Epidermal melanocyte (primary cell): ENCODE measurements around the gene TMEM151B.

Source experiments
- DNase-seq: peaks from one replicate; pipeline ENCODE4 v3.0.0; 2011; ENCODE audit warnings: low spot score; ENCODE audit not compliant: insufficient read length

The TMEM151B gene

GRCh38 chr6:44232676-44233566, 37.3 kb upstream of the TMEM151B start:
- DNase-seq = no peak

GRCh38 chr6:44233567-44234100, 36.6 kb upstream of the TMEM151B start:
- no peak for DNase-seq

GRCh38 chr6:44234101-44235025, 35.9 kb upstream of the TMEM151B start:
- peak; percentile 81 for DNase-seq

- no peak for DNase-seq
Measured at GRCh38 chr6:44235269-44235668, 35.0 kb upstream of the TMEM151B start.

GRCh38 chr6:44235891-44236516, 34.2 kb upstream of the TMEM151B start:
- no peak for DNase-seq

GRCh38 chr6:44237021-44237812, 33.0 kb upstream of the TMEM151B start:
- DNase-seq = no peak

GRCh38 chr6:44237813-44238433, 32.3 kb upstream of the TMEM151B start:
- no peak for DNase-seq

- no peak for DNase-seq
Measured at GRCh38 chr6:44238687-44239350, 31.4 kb upstream of the TMEM151B start.

GRCh38 chr6:44243345-44243744, 26.9 kb upstream of the TMEM151B start:
- DNase-seq = no peak

GRCh38 chr6:44245391-44245911, 24.8 kb upstream of the TMEM151B start:
- DNase-seq = no peak

- peak; percentile 77 for DNase-seq
Measured at GRCh38 chr6:44245912-44246662, 24.2 kb upstream of the TMEM151B start.

- DNase-seq = peak; percentile 98
Measured at GRCh38 chr6:44246663-44247337, 23.4 kb upstream of the TMEM151B start, which contains the start of gene HSP90AB1. TSS of gene HSP90AB1 (plus strand) at chr6:44247101. CDS start at chr6:44248630, 1,529 bp downstream.

- peak; percentile 28 for DNase-seq
Measured at GRCh38 chr6:44247338-44248302, 22.6 kb upstream of the TMEM151B start.

GRCh38 chr6:44248579-44248978, 21.7 kb upstream of the TMEM151B start:
- DNase-seq = no peak

- DNase-seq = no peak
Measured at GRCh38 chr6:44249082-44249748, 21.0 kb upstream of the TMEM151B start.

GRCh38 chr6:44250067-44250717, 20.1 kb upstream of the TMEM151B start:
- no peak for DNase-seq
